GM13976 (cell line): Measurements from ENCODE around the gene SDC1.

Experiments used
- DNase-seq: peaks from one replicate; pipeline ENCODE4 v3.0.0; 2012; ENCODE audit warnings: low spot score
- CTCF ChIP-seq: IDR thresholded peaks from 2 replicates; pipeline ENCODE4 v1.5.1; 2012; ENCODE audit warnings: borderline replicate concordance, mild to moderate bottlenecking; ENCODE audit not compliant: insufficient read depth; ENCODE audit errors: extremely low read depth, missing control alignments, control extremely low read depth
- in situ Hi-C: fragments of 300-500 bp; cut with MboI; formaldehyde crosslinking; loops from one replicate; pipeline ENCODE4 v1.12.0; 2022; ENCODE audit warnings: low sequenced_read_pairs, mixed read lengths, inconsistent platforms; ENCODE audit not compliant: unreplicated experiment

SDC1 gene

DNA sequence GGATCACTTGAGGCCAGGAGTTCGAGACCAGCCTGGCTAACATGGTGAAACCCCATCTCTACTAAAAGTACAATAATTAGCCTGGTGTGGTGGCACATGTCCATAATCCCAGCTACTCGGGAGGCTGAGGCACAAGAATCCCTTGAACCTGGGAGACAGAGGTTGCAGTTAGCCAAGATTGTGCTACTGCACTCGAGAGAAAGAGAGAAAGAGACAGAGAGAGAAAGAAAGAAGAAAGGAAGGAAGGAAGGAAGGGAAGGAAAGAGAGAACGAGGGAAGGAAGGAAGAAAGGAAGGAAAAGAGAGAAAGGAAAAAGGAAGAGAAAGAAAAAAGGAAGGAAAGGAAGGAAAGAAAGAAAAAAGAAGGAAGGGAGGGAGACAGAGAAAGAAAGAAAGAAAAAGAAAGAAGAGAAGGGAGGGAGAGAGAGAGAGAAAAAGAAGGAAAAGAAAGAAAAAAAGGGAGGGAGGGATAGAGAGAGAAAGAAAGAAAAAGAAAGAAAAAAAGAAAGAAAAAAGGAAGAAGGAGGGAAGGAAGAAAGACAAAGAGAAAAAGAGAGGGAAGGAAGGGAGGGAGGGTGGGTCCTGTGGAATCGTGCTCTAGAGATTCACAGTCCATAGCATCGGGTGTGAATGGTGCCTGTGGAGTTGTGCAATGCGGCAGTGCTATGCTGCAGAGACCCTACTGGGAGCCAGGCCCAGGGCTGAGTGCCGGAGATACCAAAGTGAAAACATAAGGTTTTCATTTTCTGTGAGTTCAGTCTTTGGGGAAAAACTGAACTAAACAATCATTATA lies 4.6 kb upstream of the SDC1 start:
- no peak for DNase-seq
- no peak for TF ChIP-seq CTCF
- in situ Hi-C loops, result loop anchor here (10.0 to 25.0 kb wide), 2 partner anchors 95 to 408 kb away; no protein-coding TSS in a partner anchor

GRCh38 chr2:20227894-20228505 lies 3.1 kb upstream of the SDC1 start:
- no peak for TF ChIP-seq CTCF
- in situ Hi-C loops, result loop anchor here (10.0 to 25.0 kb wide), 2 partner anchors 93 to 409 kb away; no protein-coding TSS in a partner anchor
- DNase-seq, result no peak

- no peak for TF ChIP-seq CTCF
- in situ Hi-C loops, result loop anchor here (10.0 to 25.0 kb wide), 2 partner anchors 91 to 411 kb away; no protein-coding TSS in a partner anchor
- no peak for DNase-seq
These were observed 1.2 kb upstream of the SDC1 start for GRCh38 chr2:20226152-20226545.

DNA sequence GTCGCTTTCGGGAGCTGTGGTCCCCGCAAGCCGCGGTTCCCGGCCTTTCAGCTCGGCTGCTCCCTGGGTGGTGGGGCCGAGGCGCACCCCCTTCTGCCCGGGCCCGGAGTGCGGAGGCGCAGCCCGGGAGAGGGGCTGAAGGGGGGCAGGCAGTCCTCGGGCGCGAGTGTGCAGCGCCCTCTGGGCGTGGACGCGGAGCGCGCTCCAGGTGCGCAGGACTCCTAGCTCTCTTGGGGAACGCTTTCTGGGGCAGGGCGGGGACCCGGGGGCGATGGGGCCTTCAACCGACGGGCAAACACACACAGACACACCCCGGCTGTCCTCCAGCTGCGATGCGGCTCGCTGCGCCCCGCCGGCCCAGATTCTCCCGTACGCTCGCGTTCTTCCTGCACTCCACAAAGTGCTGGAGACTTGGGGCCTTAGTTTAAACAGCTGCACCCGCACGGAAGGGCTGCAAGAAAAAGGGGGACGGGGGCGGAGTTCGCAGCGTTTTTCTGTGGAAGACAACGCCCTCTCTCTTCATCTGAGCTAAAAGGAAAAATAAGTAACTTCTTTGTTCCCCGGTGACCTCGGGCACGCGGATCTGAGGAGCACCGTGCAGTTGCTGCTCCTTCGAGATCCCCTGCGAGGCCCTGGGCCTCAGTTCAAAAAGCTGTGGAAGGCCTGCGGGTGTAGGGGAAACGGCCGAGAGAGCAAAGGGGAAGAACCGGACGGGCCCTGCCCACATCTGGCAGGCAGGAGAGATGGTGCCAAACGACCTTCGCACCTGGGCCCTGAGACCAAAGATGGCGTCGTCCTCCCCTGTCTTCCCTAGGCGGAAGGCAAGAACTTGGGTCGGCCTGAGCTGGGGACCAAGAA lies 593 bp upstream of the SDC1 start:
- TF ChIP-seq CTCF, result peak; percentile 74
- peak; percentile 88 for DNase-seq
- in situ Hi-C loops, result loop anchor here (10.0 to 25.0 kb wide), 2 partner anchors 91 to 412 kb away; no protein-coding TSS in a partner anchor

GRCh38 chr2:20224164-20224715 lies 690 bp downstream of the SDC1 start:
- DNase-seq, result peak; percentile 61
- TF ChIP-seq CTCF, result no peak
- in situ Hi-C loops, result loop anchor here (10.0 kb wide), 1 partner anchor 89 kb away; no protein-coding TSS in a partner anchor
